H1 (cell line): ENCODE measurements around the gene EPN3. TPM values are rescaled to one million over a fixed set of nuclear protein-coding genes. Genes with fewer than 3 reads are reported as not detected.

ENCODE experiments used
- CTCF ChIA-PET: fragments of 300-600 bp; sonication (Branson Sonifier 250); formaldehyde crosslinking; loops from one replicate; lab custom pipeline; 2021; ENCODE audit not compliant: partially characterized antibody; lab: Charles Lee
- POLR2A ChIA-PET: fragments of 300-600 bp; sonication (Branson Sonifier 250); formaldehyde crosslinking; loops from one replicate; lab custom pipeline; 2021; ENCODE audit warnings: inconsistent platforms; ENCODE audit not compliant: partially characterized antibody; lab: Charles Lee
- DNase-seq, 2 experiments: peaks; one replicate each; pipeline versions ENCODE4 v3.0.0 to v3.0.0-alpha.2; 2010 to 2022; ENCODE audit warnings: low spot score in 2 of 2, low read depth in 1 of 2, mixed read lengths in 1 of 2
- FAIRE-seq: peaks from 2 replicates; lab custom pipeline; 2011; peaks lifted over from hg19 to GRCh38; lab: Jason Lieb, UNC
- H2AFZ ChIP-seq: 2 replicates; pipeline ENCODE4 v1.8.1; 2012; ENCODE audit warnings: low read length, inconsistent platforms
- H2AK5ac ChIP-seq: 2 replicates; pipeline ENCODE4 v1.6.1; 2013; ENCODE audit warnings: low read depth, low read length
- H2BK120ac ChIP-seq: replicated peaks from 2 replicates; pipeline ENCODE3; 2013; ENCODE audit warnings: low read depth, low read length, inconsistent platforms
- H2BK12ac ChIP-seq: 2 replicates; pipeline ENCODE4 v1.6.1; 2013; ENCODE audit warnings: low read depth, low read length
- H2BK15ac ChIP-seq: 2 replicates; pipeline ENCODE4 v1.6.1; 2013; ENCODE audit warnings: low read length
- H2BK20ac ChIP-seq: 2 replicates; pipeline ENCODE4 v1.6.1; 2013; ENCODE audit warnings: low read length
- H2BK5ac ChIP-seq: 2 replicates; pipeline ENCODE4 v1.6.1; 2013; ENCODE audit warnings: low read depth, low read length
- H3K14ac ChIP-seq: 2 replicates; pipeline ENCODE4 v1.6.1; 2013; ENCODE audit warnings: inconsistent platforms; ENCODE audit not compliant: insufficient read length
- H3K18ac ChIP-seq: 2 replicates; pipeline ENCODE4 v1.6.1; 2013; ENCODE audit warnings: low read length; ENCODE audit errors: extremely low read depth
- H3K23ac ChIP-seq: 2 replicates; pipeline ENCODE4 v1.6.1; 2013; ENCODE audit warnings: inconsistent platforms; ENCODE audit not compliant: insufficient read length
- H3K23me2 ChIP-seq: 2 replicates; pipeline ENCODE4 v1.6.1; 2013; ENCODE audit warnings: low read depth, low read length
- H3K27ac ChIP-seq: 2 replicates; pipeline ENCODE4 v1.6.1; 2011; ENCODE audit warnings: low read depth, low read length, inconsistent platforms
- H3K27me3 ChIP-seq, 4 experiments: replicated peaks in 1 of 4; 1 replicate in 1 of 4; 2 replicates in 3 of 4; pipeline versions ENCODE4 v1.6.1 to v1.8.1; 2011 to 2013; ENCODE audit warnings: low read length in 3 of 4, mild to moderate bottlenecking in 3 of 4, inconsistent platforms in 2 of 4, mixed read lengths in 2 of 4, moderate library complexity in 1 of 4; ENCODE audit not compliant: control insufficient read depth in 3 of 4, insufficient read depth in 3 of 4; ENCODE audit errors: extremely low read depth in 1 of 4
- H3K36me3 ChIP-seq, 4 experiments: 2 replicates each; pipeline versions ENCODE4 v1.6.1 to v1.8.1; 2011 to 2013; ENCODE audit warnings: mild to moderate bottlenecking in 4 of 4, low read length in 3 of 4, moderate library complexity in 2 of 4, control low read depth in 1 of 4, inconsistent platforms in 1 of 4; ENCODE audit not compliant: insufficient read depth in 4 of 4, control insufficient read depth in 2 of 4
- H3K4ac ChIP-seq: replicated peaks from 2 replicates; pipeline ENCODE3; 2013; ENCODE audit warnings: low read length, low read depth, mixed read lengths, inconsistent platforms; ENCODE audit not compliant: insufficient read length
- H3K4me1 ChIP-seq, 4 experiments: replicated peaks in 1 of 4; 1 replicate in 1 of 4; 2 replicates in 3 of 4; pipeline versions ENCODE4 v1.6.1 to v1.8.1; 2011 to 2013; ENCODE audit warnings: low read length in 3 of 4, inconsistent platforms in 2 of 4, mixed read lengths in 1 of 4; ENCODE audit not compliant: insufficient read depth in 4 of 4, control insufficient read depth in 3 of 4
- H3K4me2 ChIP-seq, 2 experiments: 2 replicates each; pipeline versions ENCODE4 v1.6.1 to v1.8.1; 2011 to 2013; ENCODE audit warnings: low read depth in 2 of 2, low read length in 2 of 2, control low read depth in 1 of 2, inconsistent platforms in 1 of 2, mild to moderate bottlenecking in 1 of 2; ENCODE audit not compliant: insufficient read depth in 1 of 2
- H3K4me3 ChIP-seq, 4 experiments: fragments of 200-600, 300-600 bp in 1 of 4; sonication (generic), shearing (Covaris generic), sonication (Bioruptor Twin) in 1 of 4; 2 replicates each; pipeline versions ENCODE4 v1.5.1 to v1.8.1; 2011 to 2016; ENCODE audit warnings: low read length in 4 of 4, low read depth in 3 of 4, control low read depth in 2 of 4, inconsistent platforms in 2 of 4, mild to moderate bottlenecking in 2 of 4, mixed read lengths in 1 of 4, moderate library complexity in 1 of 4; ENCODE audit not compliant: insufficient read depth in 2 of 4; ENCODE audit errors: extremely low read depth in 1 of 4
- H3K56ac ChIP-seq: replicated peaks from 2 replicates; pipeline ENCODE3; 2013; ENCODE audit warnings: low read depth, mild to moderate bottlenecking, mixed read lengths, low read length, inconsistent platforms; ENCODE audit not compliant: insufficient read length
- H3K79me1 ChIP-seq: 2 replicates; pipeline ENCODE4 v1.6.1; 2013; ENCODE audit warnings: low read depth, low read length, control low read depth
- H3K79me2 ChIP-seq, 2 experiments: 2 replicates each; pipeline versions ENCODE4 v1.6.1 to v1.8.1; 2012 to 2013; ENCODE audit warnings: low read length in 2 of 2, mild to moderate bottlenecking in 2 of 2, inconsistent platforms in 1 of 2; ENCODE audit not compliant: insufficient read depth in 2 of 2, control insufficient read depth in 1 of 2
- H3K9ac ChIP-seq, 4 experiments: replicated peaks in 1 of 4; 1 replicate in 1 of 4; 2 replicates in 3 of 4; pipeline versions ENCODE4 v1.6.1 to v1.8.1; 2011 to 2013; ENCODE audit warnings: low read depth in 3 of 4, low read length in 3 of 4, control low read depth in 2 of 4, mild to moderate bottlenecking in 2 of 4, moderate library complexity in 2 of 4, inconsistent platforms in 1 of 4; ENCODE audit errors: extremely low read depth in 1 of 4
- H3K9me3 ChIP-seq, 2 experiments: 2 replicates each; pipeline versions ENCODE4 v1.6.1 to v1.8.1; 2012 to 2013; ENCODE audit warnings: mild to moderate bottlenecking in 2 of 2, moderate library complexity in 2 of 2, control low read depth in 1 of 2, inconsistent platforms in 1 of 2, low read depth in 1 of 2, low read length in 1 of 2, mixed read lengths in 1 of 2; ENCODE audit not compliant: insufficient read depth in 2 of 2
- H4K20me1 ChIP-seq, 2 experiments: replicated peaks in 1 of 2; 2 replicates each; pipeline versions ENCODE3 to v1.8.1; 2011 to 2013; ENCODE audit warnings: inconsistent platforms in 2 of 2, low read length in 2 of 2, mild to moderate bottlenecking in 1 of 2; ENCODE audit not compliant: insufficient read depth in 2 of 2, control insufficient read depth in 1 of 2
- H4K5ac ChIP-seq: 2 replicates; pipeline ENCODE4 v1.6.1; 2013; ENCODE audit warnings: low read length, low read depth, mixed read lengths, inconsistent platforms; ENCODE audit not compliant: insufficient read length
- H4K8ac ChIP-seq: 2 replicates; pipeline ENCODE4 v1.8.0; 2013; ENCODE audit warnings: mild to moderate bottlenecking, moderate library complexity, low read length, inconsistent platforms; ENCODE audit not compliant: insufficient read depth; ENCODE audit errors: extremely low read depth
- H4K91ac ChIP-seq: replicated peaks from 2 replicates; pipeline ENCODE3; 2013; ENCODE audit warnings: low read length, mixed read lengths, inconsistent platforms; ENCODE audit not compliant: insufficient read length
- CEBPB ChIP-seq: IDR thresholded peaks from 2 replicates; pipeline ENCODE4 v1.6.1; 2012; ENCODE audit warnings: low read depth, low read length
- HDAC6 ChIP-seq: IDR thresholded peaks from one replicate; pipeline ENCODE4 v1.7.1; 2012; ENCODE audit warnings: low read depth, mild to moderate bottlenecking, inconsistent platforms, low read length, moderate library complexity
- POU5F1 ChIP-seq: IDR thresholded peaks from 2 replicates; pipeline ENCODE4 v1.6.1; 2011; ENCODE audit warnings: low read depth, mild to moderate bottlenecking, low read length, moderate library complexity
- RAD21 ChIP-seq, 2 experiments: IDR thresholded peaks in 1 of 2; conservative IDR thresholded peaks in 1 of 2; 2 replicates each; pipeline ENCODE4 v1.6.1; 2011; ENCODE audit warnings: low read depth in 2 of 2, low read length in 2 of 2, improper control_type of control experiment in 1 of 2, inconsistent platforms in 1 of 2, mild to moderate bottlenecking in 1 of 2, moderate library complexity in 1 of 2
- SIN3A ChIP-seq, 2 experiments: IDR thresholded peaks in 1 of 2; conservative IDR thresholded peaks in 1 of 2; 2 replicates each; pipeline ENCODE4 v1.6.1; 2011 to 2012; ENCODE audit warnings: low read length in 2 of 2, improper control_type of control experiment in 1 of 2, low read depth in 1 of 2, mild to moderate bottlenecking in 1 of 2
- WGBS, 2 experiments: shearing (Covaris generic) in 1 of 2; methylation state at CpG; one replicate each; pipeline versions ENCODE4 v1.1.6 to v1.1.7; 2013 to 2015; ENCODE audit warnings: low lambda C conversion rate in 2 of 2, mixed read lengths in 2 of 2, inconsistent platforms in 1 of 2, low coverage in 1 of 2, missing lambda C conversion rate in 1 of 2; ENCODE audit not compliant: insufficient replicate concordance in 2 of 2, insufficient coverage in 1 of 2, insufficient read length in 1 of 2; ENCODE audit errors: extremely low coverage in 1 of 2, missing lambda C conversion rate in 1 of 2; 5-methylcytosine and 5-hydroxymethylcytosine counted together
- polyA plus RNA-seq, 7 experiments: library from polyadenylated mRNA; depleted of rRNA in 3 of 7; stranded (reverse) in 5 of 7; unstranded in 2 of 7; fragments of >200 nt in 5 of 7; fragments of 200-250 nt in 2 of 7; gene quantifications; 1 replicate in 5 of 7; 2 replicates in 1 of 7; 4 replicates in 1 of 7; pipeline versions ENCODE4 v1.2.1 to v1.2.3, GENCODE V29; 2011 to 2013; ENCODE audit warnings: missing spikeins in 2 of 7, mixed read lengths in 2 of 7
- total RNA-seq: library from RNA; stranded (reverse); fragmentation: NEBNext Ultra II Directional; extraction: Animal tissue kit (Norgen Biotek cat#: 25700); gene quantifications from 2 replicates; pipeline ENCODE4 v1.2.1, GENCODE V29; 2021
- TF ChIP-seq, protein P1 (sequence below): IDR thresholded peaks from 2 replicates; pipeline ENCODE4 v1.6.1; 2012; ENCODE audit warnings: inconsistent platforms
- TF ChIP-seq, protein P2 (sequence below): IDR thresholded peaks from 2 replicates; pipeline ENCODE4 v1.6.1; 2011; ENCODE audit warnings: low read length, improper control_type of control experiment

EPN3 gene
- total and polyA plus RNA-seq, 2 of the 8 experiments (the other 6 are each of a cell fraction or from before 2014, with no cell fraction given) = 6.7 to 7.9 TPM

DNA sequence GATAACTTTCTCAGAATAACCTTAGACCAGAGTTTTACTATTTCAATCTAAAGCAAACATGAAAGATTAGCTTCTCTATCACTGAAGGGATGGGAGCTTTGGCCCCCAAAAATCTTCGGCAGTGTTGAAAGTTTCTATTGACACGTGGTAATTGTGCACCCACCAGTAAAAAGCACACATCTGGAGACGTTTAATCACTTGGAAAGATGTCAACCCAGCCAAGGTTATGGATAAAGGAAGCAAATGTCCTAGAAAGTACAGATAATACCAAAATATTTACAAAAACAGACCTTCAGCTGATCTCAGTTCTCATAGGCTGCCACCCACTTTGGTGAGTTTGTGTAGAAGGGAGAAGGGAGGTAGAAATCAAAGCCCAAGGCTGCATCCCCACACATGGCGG lies 19.0 kb upstream of the EPN3 start:
- Histone ChIP-seq H3K14ac (no peak overlapping the region), H4K20me1 (peaks cover 1 to 3% of the 10 kb centered on the region in 2 experiments), H3K27me3 (no peaks in the 10 kb centered on the region; a peak in 2 of 7 replicates), H3K18ac (no peak overlapping the region), H3K36me3 (no peaks in the 10 kb centered on the region), H2AK5ac (no peak overlapping the region), H3K79me1 (no peaks in the 10 kb centered on the region), H2BK15ac (no peak overlapping the region), H2BK120ac (no peak overlapping the region), H3K4me2 (no peak overlapping the region), H2AFZ (no peak overlapping the region), H3K4ac (no peak overlapping the region), H2BK20ac (no peak overlapping the region), H4K91ac (no peak overlapping the region), H3K9ac (no peak overlapping the region), H4K5ac (no peak overlapping the region), H3K23ac (no peak overlapping the region), H4K8ac (no peak overlapping the region), H2BK5ac (no peak overlapping the region), H3K9me3 (no peaks in the 10 kb centered on the region), H3K56ac (no peak overlapping the region), H2BK12ac (no peak overlapping the region)
- POLR2A ChIA-PET = interaction anchor here (0.9 kb wide), 1 partner anchor 29 kb away, joined by 3 read pairs; no protein-coding TSS in a partner anchor
- CTCF ChIA-PET = interaction anchor here (0.7 to 1.3 kb wide), 2 partner anchors 31 to 399 kb away, joined by 3 to 7 read pairs; no protein-coding TSS in a partner anchor
- WGBS, 2 experiments = 88% methylated on average over 4 of the region's 4 CpGs; no CpG with 5 or more reads in 1 of the 2 experiments
- DNase-seq (no peak), FAIRE-seq (no peak)
- no peak for TF ChIP-seq SIN3A (conservative IDR thresholded peaks at IDR 0.05 in 1 of 2, IDR thresholded peaks at IDR 0.05 in 1 of 2; ENCODE audit: low read depth in 1 of 2, low read length in 2 of 2)
- TF ChIP-seq HDAC6 = no peak
- TF ChIP-seq, protein P1, sequence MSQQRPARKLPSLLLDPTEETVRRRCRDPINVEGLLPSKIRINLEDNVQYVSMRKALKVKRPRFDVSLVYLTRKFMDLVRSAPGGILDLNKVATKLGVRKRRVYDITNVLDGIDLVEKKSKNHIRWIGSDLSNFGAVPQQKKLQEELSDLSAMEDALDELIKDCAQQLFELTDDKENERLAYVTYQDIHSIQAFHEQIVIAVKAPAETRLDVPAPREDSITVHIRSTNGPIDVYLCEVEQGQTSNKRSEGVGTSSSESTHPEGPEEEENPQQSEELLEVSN = no peak
- no peak for TF ChIP-seq POU5F1
- TF ChIP-seq, protein P2, sequence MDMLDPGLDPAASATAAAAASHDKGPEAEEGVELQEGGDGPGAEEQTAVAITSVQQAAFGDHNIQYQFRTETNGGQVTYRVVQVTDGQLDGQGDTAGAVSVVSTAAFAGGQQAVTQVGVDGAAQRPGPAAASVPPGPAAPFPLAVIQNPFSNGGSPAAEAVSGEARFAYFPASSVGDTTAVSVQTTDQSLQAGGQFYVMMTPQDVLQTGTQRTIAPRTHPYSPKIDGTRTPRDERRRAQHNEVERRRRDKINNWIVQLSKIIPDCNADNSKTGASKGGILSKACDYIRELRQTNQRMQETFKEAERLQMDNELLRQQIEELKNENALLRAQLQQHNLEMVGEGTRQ = no peak
- no peak for TF ChIP-seq CEBPB
- TF ChIP-seq RAD21 (IDR thresholded peaks at IDR 0.05 in 1 of 2, conservative IDR thresholded peaks at IDR 0.05 in 1 of 2; ENCODE audit: low read depth in 2 of 2, low read length in 2 of 2) = no peak
- TF ChIP-seq, all 59 proteins: peak for 0
- Histone ChIP-seq H3K23me2 (peaks cover 3% of the 10 kb centered on the region; the same call in 1 of the 2 replicates), H3K27ac (no peak overlapping the region), H3K4me1 (peaks cover 0 to 5% (median 4%) of the 10 kb centered on the region in 4 experiments; a peak in 5 of 7 replicates), H3K79me2 (no peaks in the 10 kb centered on the region), H3K4me3 (no peak overlapping the region)
